Esophagus squamous epithelium (tissue), 5 donors: ENCODE measurements around the gene DDA1. TPM values are rescaled to one million over a fixed set of nuclear protein-coding genes. Genes with fewer than 3 reads are reported as not detected.

Source experiments
- DNase-seq: peaks from one replicate; lab custom pipeline; 2025; lab: John Stamatoyannopoulos, UW
- H3K27ac ChIP-seq, 4 donors: fragments of 200-600 bp; sonication (generic); one replicate each; pipeline ENCODE4 v1.5.1; 2016 to 2019; ENCODE audit warnings: mild to moderate bottlenecking in 1 of 4
- H3K27me3 ChIP-seq, 4 donors: fragments of 200-600 bp; sonication (generic); 1 replicate in 3 of 4; 2 replicates in 1 of 4; pipeline versions ENCODE4 v1.5.1 to v1.6.0; 2017 to 2021; ENCODE audit warnings: antibody characterized with exemption in 1 of 4
- H3K36me3 ChIP-seq, 3 donors: fragments of 200-600 bp; sonication (generic); one replicate each; pipeline ENCODE4 v1.5.1; 2016 to 2019
- H3K4me1 ChIP-seq, 3 donors: fragments of 200-600 bp; sonication (generic); one replicate each; pipeline ENCODE4 v1.5.1; 2017 to 2019
- H3K4me3 ChIP-seq, 4 donors: fragments of 200-600 bp; sonication (generic); 1 replicate in 3 of 4; 2 replicates in 1 of 4; pipeline ENCODE4 v1.5.1; 2016 to 2019; ENCODE audit warnings: mild to moderate bottlenecking in 2 of 4, moderate library complexity in 1 of 4
- H3K9me3 ChIP-seq, 3 donors: fragments of 200-600 bp; sonication (generic); one replicate each; pipeline ENCODE4 v1.5.1; 2016 to 2019
- CTCF ChIP-seq, 6 experiments: fragments of 450-650 bp in 4 of 6; fragments of 200-600 bp in 2 of 6; sonication (generic) in 2 of 6; IDR thresholded peaks; one replicate each; pipeline ENCODE4 v1.5.1; 2016 to 2019; ENCODE audit warnings: antibody characterized with exemption in 6 of 6, mild to moderate bottlenecking in 4 of 6, moderate library complexity in 4 of 6
- POLR2A ChIP-seq, 4 donors: fragments of 450-650 bp; IDR thresholded peaks; one replicate each; pipeline ENCODE4 v1.6.1; 2017; ENCODE audit warnings: antibody characterized with exemption in 4 of 4, mild to moderate bottlenecking in 4 of 4, moderate library complexity in 3 of 4
- WGBS, 2 donors: methylation state at CpG; one replicate each; pipeline ENCODE4 v1.1.5; 2018; 5-methylcytosine and 5-hydroxymethylcytosine counted together
- intact Hi-C: fragments of 100-400 bp; cut with DNase I; formaldehyde crosslinking; loops from one replicate; pipeline ENCODE4 v1.15.0; 2022
- total RNA-seq, 4 donors: library from RNA; depleted of rRNA; stranded (reverse); fragments of >200 nt; gene quantifications; one replicate each; pipeline ENCODE4 v1.1.0, GENCODE V29; 2016
- donor health status: DM: yes; HTN: yes; CAD: no.

Gene DDA1
- total RNA-seq, 4 donors from 2014 or later, result 16.4 to 29.0 (median 22.7) TPM

GRCh38 chr19:17328517-17329365 is 19.4 kb downstream of the DDA1 start:
- H3K27ac ChIP-seq, result peak overlapping the region; percentile 5 to 72 (median 50)
- TF ChIP-seq POLR2A (IDR thresholded peaks at IDR 0.05), result no peak
- TF ChIP-seq CTCF (IDR thresholded peaks at IDR 0.05), result no peak
- no peak for DNase-seq
- peaks cover 0 to 38% (median 2%) of the 10 kb centered on the region in 4 donors for H3K27me3 ChIP-seq
- peak overlapping the region; percentile 30 to 67 (median 46) for H3K4me3 ChIP-seq
- peaks cover 0 to 36% (median 0%) of the 10 kb centered on the region in 3 donors for H3K36me3 ChIP-seq
- no peaks in the 10 kb centered on the region for H3K9me3 ChIP-seq
- intact Hi-C loops, result no loop called here
- H3K4me1 ChIP-seq, result peaks cover 26 to 75% (median 36%) of the 10 kb centered on the region in 3 donors
- WGBS, 2 donors, result 0 to 24% methylated on average over 2 to 13 of the region's 94 CpGs

GRCh38 chr19:17329366-17330261 is 20.3 kb downstream of the DDA1 start:
- WGBS, 2 donors, result 60 to 72% methylated on average over 2 to 21 of the region's 51 CpGs
- H3K9me3 ChIP-seq, result no peaks in the 10 kb centered on the region
- H3K27ac ChIP-seq, result no peak overlapping the region
- peaks cover 0 to 31% (median 0%) of the 10 kb centered on the region in 3 donors for H3K36me3 ChIP-seq
- peak overlapping the region in 2 of 4 donors; percentile 51 to 67 for H3K4me3 ChIP-seq
- H3K4me1 ChIP-seq, result peaks cover 31 to 75% (median 39%) of the 10 kb centered on the region in 3 donors
- no peak for DNase-seq
- H3K27me3 ChIP-seq, result peaks cover 0 to 38% (median 2%) of the 10 kb centered on the region in 4 donors
- intact Hi-C loops, result no loop called here
- TF ChIP-seq POLR2A (IDR thresholded peaks at IDR 0.05) (no peak), CTCF (IDR thresholded peaks at IDR 0.05) (no peak)

- peaks cover 37 to 74% (median 45%) of the 10 kb centered on the region in 3 donors for H3K4me1 ChIP-seq
- no peak for DNase-seq
- TF ChIP-seq CTCF (IDR thresholded peaks at IDR 0.05), result no peak
- TF ChIP-seq POLR2A (IDR thresholded peaks at IDR 0.05), result no peak
- intact Hi-C loops, result no loop called here
- WGBS, 2 donors, result 83 to 87% methylated on average over 19 to 21 of the region's 24 CpGs
- H3K27ac ChIP-seq, result no peak overlapping the region
- no peak overlapping the region for H3K4me3 ChIP-seq
- no peaks in the 10 kb centered on the region for H3K9me3 ChIP-seq
- H3K27me3 ChIP-seq, result peaks cover 0 to 38% (median 2%) of the 10 kb centered on the region in 4 donors
- peaks cover 0 to 23% (median 0%) of the 10 kb centered on the region in 3 donors for H3K36me3 ChIP-seq
Measured at GRCh38 chr19:17330262-17331044, 21.1 kb downstream of the DDA1 start.

- peaks cover 0 to 23% (median 0%) of the 10 kb centered on the region in 3 donors for H3K36me3 ChIP-seq
- no peak for DNase-seq
- H3K27ac ChIP-seq, result no peak overlapping the region
- no peak for TF ChIP-seq CTCF (IDR thresholded peaks at IDR 0.05)
- no peak for TF ChIP-seq POLR2A (IDR thresholded peaks at IDR 0.05)
- no peaks in the 10 kb centered on the region for H3K9me3 ChIP-seq
- 58 to 67% methylated on average over 5 to 11 of the region's 13 CpGs for WGBS, 2 donors
- intact Hi-C loops, result no loop called here
- peaks cover 42 to 74% (median 49%) of the 10 kb centered on the region in 3 donors for H3K4me1 ChIP-seq
- H3K27me3 ChIP-seq, result peaks cover 0 to 38% (median 2%) of the 10 kb centered on the region in 4 donors
- H3K4me3 ChIP-seq, result no peak overlapping the region
Measured at GRCh38 chr19:17331045-17331558, 21.7 kb downstream of the DDA1 start.
